ENCODE results near the gene AGBL4.
A peak's percentile ranks its signal among the peaks of the same experiment; 100 is the strongest.

Gene AGBL4

GRCh38 chr1:48592330-48592729 lies 1431.4 kb downstream of the AGBL4 start:
- H3K4me3 ChIP-seq (ENCODE audit: low read depth, low read length) = no peak overlapping the region
- no peak for TF ChIP-seq CTCF (IDR thresholded peaks at IDR 0.05; ENCODE audit: borderline replicate concordance, insufficient read depth, low read depth, low read length)

GRCh38 chr1:48591181-48591580 lies 1432.6 kb downstream of the AGBL4 start:
- TF ChIP-seq CTCF (IDR thresholded peaks at IDR 0.05; ENCODE audit: borderline replicate concordance, insufficient read depth, low read depth, low read length) = no peak
- no peak overlapping the region for H3K4me3 ChIP-seq (ENCODE audit: low read depth, low read length)

GRCh38 chr1:48588061-48588460 lies 1435.7 kb downstream of the AGBL4 start:
- no peak overlapping the region for H3K4me3 ChIP-seq (ENCODE audit: low read depth, low read length)
- no peak for TF ChIP-seq CTCF (IDR thresholded peaks at IDR 0.05; ENCODE audit: borderline replicate concordance, insufficient read depth, low read depth, low read length)

GRCh38 chr1:48582408-48582807 lies 1441.3 kb downstream of the AGBL4 start:
- no peak overlapping the region for H3K4me3 ChIP-seq (ENCODE audit: low read depth, low read length)
- TF ChIP-seq CTCF (IDR thresholded peaks at IDR 0.05; ENCODE audit: borderline replicate concordance, insufficient read depth, low read depth, low read length) = no peak

GRCh38 chr1:48581270-48581669 lies 1442.5 kb downstream of the AGBL4 start:
- H3K4me3 ChIP-seq (ENCODE audit: low read depth, low read length) = no peak overlapping the region
- no peak for TF ChIP-seq CTCF (IDR thresholded peaks at IDR 0.05; ENCODE audit: borderline replicate concordance, insufficient read depth, low read depth, low read length)

- H3K4me3 ChIP-seq (ENCODE audit: low read depth, low read length) = no peak overlapping the region
- TF ChIP-seq CTCF (IDR thresholded peaks at IDR 0.05; ENCODE audit: borderline replicate concordance, insufficient read depth, low read depth, low read length) = no peak
These were observed 1447.2 kb downstream of the AGBL4 start for GRCh38 chr1:48576565-48576964.

GRCh38 chr1:48572646-48573258 lies 1451.0 kb downstream of the AGBL4 start:
- H3K4me3 ChIP-seq (ENCODE audit: low read depth, low read length) = no peak overlapping the region
- TF ChIP-seq CTCF (IDR thresholded peaks at IDR 0.05; ENCODE audit: borderline replicate concordance, insufficient read depth, low read depth, low read length) = peak; percentile 67
